Activated T-cell treated with anti-CD3 and anti-CD28 coated beads for 4 hours (primary cell): ENCODE results near the gene INPP4B.

Experiments used
- DNase-seq: peaks from one replicate; pipeline ENCODE4 v3.0.0-alpha.2; 2020

Gene INPP4B

GRCh38 chr4:142721187-142721586 lies 124.9 kb downstream of the INPP4B start:
- DNase-seq = no peak

- no peak for DNase-seq
These were observed 126.1 kb downstream of the INPP4B start for GRCh38 chr4:142719854-142720541.

- DNase-seq = no peak
These were observed 127.1 kb downstream of the INPP4B start for GRCh38 chr4:142718981-142719380.

- DNase-seq = no peak
These were observed 130.4 kb downstream of the INPP4B start for GRCh38 chr4:142715727-142716126.

DNA sequence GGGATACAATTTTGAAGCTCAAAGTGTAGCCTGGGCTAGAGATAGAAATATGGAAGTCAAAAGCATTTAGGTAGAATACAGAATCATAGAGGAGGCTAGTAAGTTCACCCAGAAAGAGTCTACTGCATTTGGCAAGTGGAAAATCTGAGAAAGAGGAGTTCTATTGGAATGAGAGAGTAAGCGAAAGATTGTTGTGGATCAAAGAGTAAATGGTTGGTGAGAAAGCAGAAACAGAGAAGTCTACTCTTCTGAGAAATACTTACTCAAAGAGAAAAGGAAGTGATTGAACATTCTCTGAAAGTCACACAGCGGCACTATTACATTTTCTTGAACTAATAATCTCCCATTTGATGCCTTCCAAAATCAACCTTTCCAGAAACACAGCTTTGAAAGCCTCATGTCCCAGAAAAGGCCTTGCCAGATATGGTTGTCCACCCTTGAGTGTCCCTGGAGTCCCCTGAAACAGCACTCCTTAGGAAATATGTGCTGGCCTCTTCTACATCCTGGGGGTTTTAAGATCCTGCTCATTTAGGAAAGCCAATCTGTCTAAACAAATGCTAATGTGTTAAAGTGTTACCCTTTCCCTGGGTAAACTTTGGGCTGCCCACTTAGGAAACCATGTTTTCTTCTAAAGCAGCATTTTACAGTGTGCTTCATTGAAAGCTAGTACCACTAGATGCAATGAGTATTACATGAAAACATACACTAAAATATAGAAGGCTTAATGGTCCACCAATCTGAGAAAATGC lies 132.6 kb downstream of the INPP4B start:
- no peak for DNase-seq

GRCh38 chr4:142708231-142708630 lies 137.9 kb downstream of the INPP4B start:
- DNase-seq = no peak

GRCh38 chr4:142707401-142707800 lies 138.7 kb downstream of the INPP4B start:
- no peak for DNase-seq

DNA sequence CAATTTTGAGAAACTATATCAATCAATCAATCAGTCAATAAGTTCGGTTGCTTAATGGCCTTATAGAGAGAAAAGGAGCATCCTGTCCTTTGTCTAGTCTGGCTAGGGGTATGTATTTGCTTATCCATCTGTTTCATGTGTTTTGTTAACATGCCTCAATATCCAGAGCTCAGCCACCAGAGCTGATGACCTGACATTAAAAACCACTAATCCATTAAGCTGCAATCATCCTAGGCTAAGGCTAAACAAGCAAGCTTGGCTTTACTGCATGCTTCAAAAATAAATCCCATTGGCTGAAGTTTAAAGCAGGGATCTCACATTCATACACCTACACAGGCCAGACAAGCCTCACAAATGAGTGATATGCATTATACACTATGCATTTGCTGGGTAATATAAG lies 139.7 kb downstream of the INPP4B start:
- no peak for DNase-seq

- DNase-seq = no peak
These were observed 140.3 kb downstream of the INPP4B start for GRCh38 chr4:142705820-142706219.

- DNase-seq = no peak
These were observed 142.3 kb downstream of the INPP4B start for GRCh38 chr4:142703694-142704309.

GRCh38 chr4:142701017-142701416 lies 145.1 kb downstream of the INPP4B start:
- no peak for DNase-seq

GRCh38 chr4:142700531-142700930 lies 145.6 kb downstream of the INPP4B start:
- no peak for DNase-seq

DNA sequence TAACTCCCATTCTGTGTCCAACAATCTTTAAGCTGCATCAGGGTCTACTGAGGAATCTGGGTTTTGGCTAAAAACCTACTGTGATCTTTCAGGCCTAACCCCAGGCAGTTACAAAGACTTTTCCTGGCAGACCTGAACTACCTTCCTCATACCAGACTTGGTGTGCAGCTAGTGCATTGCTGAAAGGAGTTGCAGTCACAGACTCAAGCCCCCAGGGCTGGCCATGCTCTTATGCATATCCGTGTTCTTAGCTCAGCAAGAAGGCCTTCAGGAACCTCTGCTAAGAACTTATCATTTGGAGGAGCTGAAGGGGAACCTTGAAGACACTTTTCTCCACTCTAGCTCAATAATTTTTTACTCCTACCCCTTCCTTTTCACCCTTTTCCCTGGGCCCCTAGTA lies 147.5 kb downstream of the INPP4B start:
- DNase-seq = no peak

DNA sequence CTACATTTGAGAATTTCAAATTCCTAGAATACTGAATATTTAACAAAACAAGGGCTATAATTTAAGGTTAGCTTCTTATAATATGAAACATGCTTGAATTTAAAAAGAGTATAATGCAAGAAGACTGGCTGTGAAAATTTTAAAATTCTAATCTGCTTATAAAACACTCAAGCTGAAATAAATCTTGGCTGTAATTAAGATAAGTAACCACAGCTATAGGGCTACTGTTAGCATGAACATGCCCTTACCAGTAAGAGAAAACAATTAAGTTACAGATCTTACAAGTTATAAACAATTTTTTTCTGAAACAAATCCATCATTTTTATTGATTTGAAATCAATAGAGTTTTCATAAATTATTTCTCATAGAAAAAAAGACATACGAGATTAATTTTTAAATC lies 148.2 kb downstream of the INPP4B start:
- no peak for DNase-seq

DNA sequence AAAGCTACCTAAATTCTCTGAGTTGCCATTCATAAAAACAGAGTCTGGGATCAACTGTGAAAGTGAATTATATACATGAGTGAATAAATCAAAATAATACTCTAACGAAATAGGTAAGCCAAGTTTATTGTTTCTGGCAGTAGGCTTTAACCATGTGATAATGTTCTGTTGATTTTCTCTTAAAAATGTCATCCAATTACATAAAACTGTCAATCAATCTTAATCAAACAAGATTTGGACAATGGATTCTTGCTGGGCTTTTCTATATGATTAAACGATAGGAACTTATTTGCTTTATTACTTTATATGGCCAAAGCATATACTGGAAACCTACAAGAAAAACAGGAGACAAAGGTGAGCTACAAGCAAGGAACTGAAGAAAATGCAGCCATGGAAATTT lies 148.8 kb downstream of the INPP4B start:
- no peak for DNase-seq

GRCh38 chr4:142696334-142697122 lies 149.6 kb downstream of the INPP4B start:
- no peak for DNase-seq

- no peak for DNase-seq
These were observed 155.5 kb downstream of the INPP4B start for GRCh38 chr4:142690406-142691163.

DNA sequence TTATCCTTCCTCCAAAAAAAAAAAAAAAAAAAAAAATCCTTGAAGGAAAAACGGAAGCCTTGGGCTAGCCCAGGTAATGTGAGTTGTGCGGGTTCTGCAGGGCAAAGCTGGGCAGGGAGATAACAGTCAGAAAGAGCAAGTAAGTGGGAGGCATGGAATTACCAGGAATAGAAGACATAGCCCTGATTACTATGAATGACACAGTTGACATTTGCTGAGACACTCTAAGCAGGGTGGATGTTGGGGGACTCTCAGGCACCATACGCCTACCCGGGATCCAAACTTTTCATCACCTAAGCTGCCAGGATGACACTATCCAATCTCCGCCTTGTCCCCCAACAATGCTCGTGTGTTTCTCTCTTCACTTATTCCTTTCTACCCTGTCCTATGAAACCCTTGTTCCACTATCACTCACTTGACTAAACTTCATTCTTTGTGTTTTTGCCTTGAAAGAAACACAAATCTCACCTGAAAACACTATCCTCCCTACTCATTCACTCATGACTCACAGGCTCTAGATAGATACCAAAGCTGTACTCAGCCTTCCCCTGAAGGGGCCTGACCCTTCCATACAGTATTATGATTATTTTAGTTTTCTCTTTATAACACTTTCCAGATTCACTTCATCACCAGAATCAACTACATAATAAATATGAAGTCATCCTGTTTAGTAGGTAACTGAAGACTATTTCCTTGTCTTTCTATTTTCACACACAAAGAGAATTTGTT lies 158.4 kb downstream of the INPP4B start:
- no peak for DNase-seq

DNA sequence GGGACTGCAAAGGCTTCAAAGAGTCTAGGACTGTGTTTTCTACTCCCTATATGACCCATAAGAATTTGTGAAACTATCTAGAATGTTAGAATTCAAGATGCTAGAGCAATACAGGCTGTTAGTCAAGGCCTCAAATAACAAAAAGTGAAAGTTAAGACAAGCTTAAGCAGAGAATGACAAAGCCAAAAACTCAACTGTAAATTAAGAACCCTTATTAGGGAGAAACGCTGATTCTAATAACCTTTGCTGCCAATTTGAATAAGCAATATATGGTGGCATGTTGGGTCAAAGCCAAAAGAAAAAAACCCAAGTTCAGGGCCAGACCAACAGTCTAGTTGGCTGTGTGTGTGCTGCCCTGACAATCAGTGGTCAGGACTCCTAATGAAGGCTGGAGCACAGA lies 160.0 kb downstream of the INPP4B start:
- no peak for DNase-seq

GRCh38 chr4:142683997-142684396 lies 162.1 kb downstream of the INPP4B start:
- no peak for DNase-seq

DNA sequence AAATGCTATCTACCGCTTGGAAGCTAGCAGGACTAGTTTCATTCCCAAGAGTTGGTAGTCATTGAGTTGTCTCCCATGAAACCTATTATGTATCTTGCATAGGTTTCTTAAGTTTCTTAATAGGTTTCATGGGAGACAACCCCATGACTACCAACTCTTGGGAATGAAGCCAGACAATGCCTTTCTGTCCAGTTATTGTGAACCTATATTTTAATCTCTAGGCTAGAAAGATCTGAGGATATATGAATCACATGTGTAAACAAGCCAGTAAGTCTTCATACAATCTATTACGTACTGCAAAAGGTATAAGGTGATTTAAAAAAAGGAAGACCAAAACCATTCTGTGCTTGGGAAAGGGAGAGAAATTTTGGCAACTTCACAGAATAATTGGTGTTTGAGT lies 162.6 kb downstream of the INPP4B start:
- DNase-seq = no peak

DNA sequence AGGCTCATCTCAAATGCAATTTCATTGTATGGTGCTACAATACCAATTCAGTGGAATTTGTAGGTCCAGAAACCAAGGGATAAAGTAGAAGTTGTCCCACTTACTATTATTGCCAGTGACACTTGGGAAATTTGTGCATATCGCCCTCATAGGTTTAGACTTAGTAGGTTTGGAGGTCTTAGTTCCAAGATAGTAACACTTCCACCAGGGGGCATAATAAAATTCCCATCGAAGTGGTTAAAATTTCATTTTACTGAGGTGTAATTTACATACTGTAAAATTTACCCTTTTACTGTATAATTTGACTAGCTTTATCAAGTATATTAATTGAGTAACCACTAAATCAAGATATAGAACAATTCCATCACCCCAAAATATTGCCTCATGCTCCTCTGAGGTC lies 174.6 kb downstream of the INPP4B start:
- DNase-seq = no peak
